Kidney epithelial cell (primary cell): ENCODE results near the gene SPEF2. TPM values are rescaled to one million over a fixed set of nuclear protein-coding genes. Genes with fewer than 3 reads are reported as not detected.

Source experiments
- DNase-seq: peaks from one replicate; pipeline ENCODE4 v3.0.0-alpha.2; 2010; ENCODE audit warnings: low read depth
- H3K27me3 ChIP-seq: 2 replicates; pipeline ENCODE4 v1.6.0; 2011; ENCODE audit warnings: low read length; ENCODE audit not compliant: control insufficient read depth, insufficient read depth
- H3K36me3 ChIP-seq: 2 replicates; pipeline ENCODE4 v1.5.1; 2011; ENCODE audit warnings: low read length; ENCODE audit not compliant: control insufficient read depth, insufficient read depth
- H3K4me3 ChIP-seq: 2 replicates; pipeline ENCODE4 v1.5.1; 2011; ENCODE audit warnings: low read depth, mild to moderate bottlenecking, control low read depth, low read length
- CTCF ChIP-seq: IDR thresholded peaks from 2 replicates; pipeline ENCODE4 v1.5.1; 2011; ENCODE audit warnings: mild to moderate bottlenecking, moderate library complexity, low read length, control low read depth, inconsistent platforms; ENCODE audit not compliant: insufficient read depth, poor library complexity, severe bottlenecking
- total RNA-seq: library from RNA; depleted of rRNA; stranded (reverse); fragments of >200 nt; gene quantifications from 2 replicates; pipeline ENCODE4 v1.2.3, GENCODE V29; 2015

The SPEF2 gene
- total RNA-seq, 1 donor from 2014 or later: 3.2 TPM

DNA sequence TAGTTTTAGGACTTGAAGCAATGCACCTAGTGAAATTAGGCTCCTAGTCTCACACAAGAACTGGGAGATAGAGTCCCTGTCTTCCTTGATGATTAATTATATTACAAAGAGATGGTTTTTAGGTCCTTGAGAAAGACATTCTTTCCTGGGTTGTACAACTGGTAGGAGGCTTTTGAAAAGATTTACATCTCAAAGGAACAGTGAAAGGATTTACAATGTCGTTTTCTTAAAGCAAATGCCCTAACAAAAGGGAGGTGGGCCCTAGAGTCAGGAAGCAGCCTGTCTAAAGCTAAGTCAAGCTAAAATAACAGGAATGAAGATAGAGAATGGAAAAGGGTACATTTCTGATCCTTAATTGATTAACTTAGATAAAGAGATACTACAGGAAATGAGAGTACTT, 136.8 kb downstream of the SPEF2 start:
- Histone ChIP-seq H3K4me3 (no peak overlapping the region), H3K27me3 (no peaks in the 10 kb centered on the region), H3K36me3 (no peaks in the 10 kb centered on the region)
- no peak for DNase-seq
- no peak for TF ChIP-seq CTCF

DNA sequence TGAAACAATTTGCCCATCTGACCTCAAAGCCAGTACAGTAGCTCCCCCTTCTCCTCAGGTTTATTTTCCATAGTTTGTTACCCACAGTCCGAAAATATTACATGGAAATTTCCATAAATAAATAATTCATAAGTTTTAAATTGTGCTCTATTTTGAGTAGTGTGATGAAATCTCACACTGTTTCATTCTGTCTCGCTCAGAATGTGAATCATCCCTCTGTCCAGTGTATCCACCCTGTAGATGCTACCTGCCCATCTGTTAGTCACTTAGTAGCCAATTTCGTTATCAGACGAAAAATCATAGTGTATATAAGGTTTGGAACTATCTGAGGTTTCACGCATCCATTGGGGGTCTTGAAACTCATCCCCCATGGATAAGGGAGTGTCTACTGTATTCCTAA, 138.3 kb downstream of the SPEF2 start:
- TF ChIP-seq CTCF: no peak
- DNase-seq: no peak
- Histone ChIP-seq H3K4me3 (no peak overlapping the region), H3K27me3 (no peaks in the 10 kb centered on the region), H3K36me3 (no peaks in the 10 kb centered on the region)

GRCh38 chr5:35758151-35758724, 140.6 kb downstream of the SPEF2 start:
- no peak for DNase-seq
- H3K36me3 ChIP-seq: no peaks in the 10 kb centered on the region
- no peaks in the 10 kb centered on the region for H3K27me3 ChIP-seq
- no peak overlapping the region for H3K4me3 ChIP-seq
- TF ChIP-seq CTCF: no peak

GRCh38 chr5:35761541-35761940, 143.9 kb downstream of the SPEF2 start:
- H3K4me3 ChIP-seq: no peak overlapping the region
- H3K36me3 ChIP-seq: no peaks in the 10 kb centered on the region
- no peak for TF ChIP-seq CTCF

DNA sequence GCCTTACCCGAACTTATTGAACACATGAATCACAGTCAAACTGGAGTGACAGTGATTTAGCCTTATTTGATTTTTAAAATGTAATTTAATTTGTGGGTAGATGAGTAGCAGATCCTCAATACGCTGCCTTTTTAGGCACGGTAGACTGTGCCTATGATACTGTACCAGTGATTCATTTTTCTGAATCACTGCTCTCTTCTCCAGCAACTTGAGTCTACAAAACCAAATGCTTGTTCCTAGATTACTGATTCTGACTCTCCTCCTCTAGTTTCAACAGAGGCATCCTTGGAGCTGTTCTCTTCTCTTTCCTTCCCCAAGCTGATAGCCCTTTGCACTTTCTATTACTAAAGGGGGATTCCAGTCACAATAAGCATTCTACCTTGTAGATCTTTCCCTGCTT, 144.7 kb downstream of the SPEF2 start:
- TF ChIP-seq CTCF: no peak
- no peaks in the 10 kb centered on the region for H3K27me3 ChIP-seq
- no peak overlapping the region for H3K4me3 ChIP-seq
- no peaks in the 10 kb centered on the region for H3K36me3 ChIP-seq
- no peak for DNase-seq

More at GRCh38 chr5:35761541-35761940, 143.9 kb downstream of the SPEF2 start:
- no peaks in the 10 kb centered on the region for H3K27me3 ChIP-seq
- no peak for DNase-seq

DNA sequence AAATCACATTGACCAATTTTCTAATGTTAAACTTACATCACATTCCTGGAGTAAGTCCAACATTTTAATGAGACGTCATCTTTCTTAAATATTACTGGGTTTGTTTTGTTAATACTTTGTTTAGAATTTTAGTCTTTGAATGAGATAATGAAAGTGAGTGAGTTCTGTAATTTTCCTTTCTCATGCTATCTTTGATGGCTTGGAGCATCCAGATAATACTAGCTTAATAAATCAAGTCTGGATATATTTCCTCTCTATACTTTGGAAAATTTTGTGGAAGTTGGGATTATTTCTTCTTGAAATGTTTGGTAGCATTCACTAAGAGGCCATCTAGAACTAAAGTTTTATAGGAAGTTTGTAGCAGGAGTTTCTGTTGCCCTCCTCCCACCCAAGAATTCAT, 148.3 kb downstream of the SPEF2 start:
- no peak for TF ChIP-seq CTCF

More for the DNA sequence above, 148.3 kb downstream of the SPEF2 start:
- H3K36me3 ChIP-seq: no peaks in the 10 kb centered on the region
- no peak for DNase-seq
- no peak overlapping the region for H3K4me3 ChIP-seq
- H3K27me3 ChIP-seq: no peaks in the 10 kb centered on the region
